Stimulated activated CD8-positive, alpha-beta memory T cell treated with anti-CD3 and anti-CD28 coated beads, Interleukin-12 subunit alpha, Interleukin-12 subunit beta, amount 100 ng/mL, for 4 hours (primary cell): ENCODE measurements around the gene AHCYL1.
"Not testable (repeated sequence)": the region's sequence is repeated elsewhere in the genome, so short reads cannot be mapped to it uniquely, and the experiment has no call there.

Source experiments
- DNase-seq: peaks from one replicate; pipeline ENCODE4 v3.0.0-alpha.2; 2020; ENCODE audit warnings: low read depth

Gene AHCYL1

DNA sequence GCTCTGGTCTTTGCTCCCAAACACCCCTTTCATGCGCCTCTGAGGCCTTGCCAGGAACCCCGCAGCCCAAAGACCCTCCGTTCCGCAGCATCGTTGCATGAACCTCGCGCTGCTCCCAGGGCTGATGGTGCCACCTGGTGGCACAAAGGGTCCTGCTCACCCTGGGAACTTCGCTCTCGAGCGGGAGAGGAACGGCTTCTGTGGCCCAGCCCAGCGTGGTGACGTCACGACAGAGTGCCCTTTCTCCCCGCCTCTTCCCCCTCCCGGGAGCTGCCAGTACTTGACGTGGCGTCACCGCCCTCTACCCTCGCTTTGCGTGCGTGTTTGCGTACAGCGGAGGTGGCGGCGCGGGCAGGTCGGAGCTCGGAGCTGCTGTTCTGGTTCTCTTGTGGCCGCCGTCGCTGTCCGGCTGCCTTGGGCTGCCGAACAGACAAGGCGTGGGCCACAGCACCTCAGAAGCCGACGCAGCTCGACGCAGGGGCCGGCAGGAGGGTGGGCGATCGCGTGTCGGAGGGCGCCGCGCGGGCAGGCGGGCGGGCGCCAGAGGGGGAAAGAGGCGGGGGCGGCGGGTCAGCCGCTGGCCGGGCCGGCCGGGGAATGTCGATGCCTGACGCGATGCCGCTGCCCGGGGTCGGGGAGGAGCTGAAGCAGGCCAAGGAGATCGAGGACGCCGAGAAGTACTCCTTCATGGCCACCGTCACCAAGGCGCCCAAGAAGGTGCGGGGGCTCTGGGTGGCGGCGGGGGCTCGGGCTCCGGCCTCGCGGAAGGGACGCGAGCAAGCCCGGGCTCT is at the start of gene AHCYL1:
Gene AHCYL1 (plus strand): TSS at position 310 of the 791 bp plus-strand sequence. CDS start 288 bp downstream, at position 598.
- peak; percentile 97 for DNase-seq

DNA sequence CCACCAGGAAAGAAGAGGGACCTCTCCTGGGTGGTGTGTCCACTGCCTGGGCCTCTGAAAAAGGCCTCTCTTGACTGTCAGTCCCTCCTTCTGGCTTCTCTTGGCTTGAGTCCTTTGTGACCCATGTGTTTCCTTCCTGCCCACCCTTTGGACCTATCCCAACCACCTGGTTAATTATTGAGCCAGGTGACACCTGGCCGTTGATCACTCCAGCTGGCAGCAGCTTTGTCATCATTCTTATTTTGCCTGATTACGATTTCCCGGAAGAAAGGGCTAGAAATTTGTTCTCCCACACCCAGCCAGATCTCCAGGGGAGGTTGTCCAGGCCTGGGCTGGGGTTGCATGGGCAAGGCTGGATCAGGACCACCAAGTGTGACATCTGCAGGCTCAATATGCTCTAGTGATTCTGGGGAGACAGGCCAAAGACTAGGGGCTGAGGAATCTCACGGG is 49.1 kb upstream of the AHCYL1 start:
- no peak for DNase-seq

DNA sequence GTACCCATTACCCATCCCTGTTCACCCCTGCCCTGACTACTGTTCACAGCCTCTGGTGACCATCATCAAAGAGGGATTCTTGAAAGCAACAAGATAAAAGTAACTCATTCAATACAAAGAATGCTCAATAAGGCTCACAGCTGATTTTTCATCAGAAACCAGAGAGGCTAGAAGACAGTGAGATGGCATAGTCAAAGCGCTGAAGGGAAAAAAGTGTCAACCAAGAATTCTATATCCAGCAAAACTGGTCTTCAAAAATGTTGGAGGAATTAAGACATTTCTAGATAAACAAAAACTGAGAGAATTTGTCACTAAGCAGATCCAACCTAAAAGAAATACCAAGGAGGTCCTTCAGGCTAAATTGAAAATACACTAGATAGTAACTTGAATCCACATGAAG is 46.8 kb upstream of the AHCYL1 start:
- no peak for DNase-seq

DNA sequence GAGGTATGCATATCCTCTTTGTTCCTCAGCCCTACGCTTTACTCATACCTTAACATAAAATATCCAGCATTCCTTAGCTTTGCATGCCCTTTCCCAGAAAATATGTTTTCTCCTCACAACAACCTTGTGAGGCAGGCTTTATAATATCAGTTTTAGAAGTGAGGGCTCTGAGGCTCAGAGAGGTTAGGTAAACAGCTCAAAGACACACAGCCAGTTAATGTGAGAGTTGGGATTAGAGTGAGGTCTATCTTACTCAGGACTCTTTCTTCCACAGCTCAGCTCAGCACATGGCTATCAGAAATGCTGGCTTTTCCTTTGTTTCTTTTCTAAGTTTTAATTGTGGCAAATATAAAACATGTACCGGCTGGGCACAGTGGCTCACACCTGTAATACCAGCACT is 46.0 kb upstream of the AHCYL1 start:
- DNase-seq, result no peak

DNA sequence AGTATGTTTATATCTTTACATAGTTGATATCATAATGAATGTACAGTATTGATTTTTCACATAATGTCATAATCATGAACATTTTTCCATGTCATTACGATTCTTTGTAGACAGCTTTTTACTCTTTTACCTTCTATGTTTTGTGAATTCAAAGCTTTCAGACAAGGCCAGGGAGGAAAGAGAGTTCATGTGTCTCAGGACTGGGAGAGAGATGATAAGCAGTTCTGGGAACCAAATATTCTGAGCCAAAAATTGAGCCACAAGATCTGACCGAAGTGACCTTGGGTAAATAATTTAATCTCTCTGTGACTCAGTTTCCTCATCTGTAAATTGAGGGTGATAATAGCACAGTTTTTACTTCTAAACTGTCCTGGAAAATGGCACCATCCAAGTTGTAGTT is 42.1 kb upstream of the AHCYL1 start:
- DNase-seq, result no peak

DNA sequence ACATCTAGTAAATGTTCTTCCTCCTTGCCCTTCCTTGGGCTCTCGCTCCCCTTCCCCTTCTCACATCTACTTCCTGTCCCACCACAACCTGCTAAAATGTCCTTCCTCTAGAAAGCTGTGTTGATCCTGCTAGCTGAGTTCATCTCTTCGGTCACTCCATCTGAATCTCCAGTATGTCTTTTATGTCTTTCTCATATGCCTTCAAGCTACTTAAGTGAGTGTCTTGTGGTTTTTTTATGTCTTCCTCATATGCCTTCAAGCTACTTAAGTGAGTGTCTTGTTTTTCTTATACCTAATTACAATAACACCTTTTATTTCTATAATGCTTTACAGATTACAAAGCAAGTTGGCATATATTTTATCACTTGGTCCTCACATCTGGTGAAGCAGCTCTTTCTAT is 40.0 kb upstream of the AHCYL1 start:
- DNase-seq, result no peak

DNA sequence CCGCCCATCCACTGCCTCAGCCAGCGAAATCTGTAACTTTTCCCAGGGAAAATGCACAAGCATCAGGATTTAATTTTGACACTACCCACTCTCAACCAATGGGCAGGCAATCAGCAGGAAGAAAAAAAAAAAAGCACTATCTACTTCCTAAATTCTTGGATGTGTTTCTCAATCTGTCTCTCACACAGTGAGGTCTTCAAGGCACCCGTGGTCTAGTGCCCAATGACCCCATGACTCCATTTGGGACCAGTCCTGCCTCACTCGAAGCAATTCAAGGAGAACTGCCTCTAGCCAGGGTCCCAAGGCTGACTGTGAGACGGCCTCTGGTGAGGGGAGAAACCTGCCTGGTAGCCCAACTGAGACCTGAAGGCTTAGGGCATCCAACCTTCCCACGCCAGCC is 38.1 kb upstream of the AHCYL1 start:
- DNase-seq, result no peak

DNA sequence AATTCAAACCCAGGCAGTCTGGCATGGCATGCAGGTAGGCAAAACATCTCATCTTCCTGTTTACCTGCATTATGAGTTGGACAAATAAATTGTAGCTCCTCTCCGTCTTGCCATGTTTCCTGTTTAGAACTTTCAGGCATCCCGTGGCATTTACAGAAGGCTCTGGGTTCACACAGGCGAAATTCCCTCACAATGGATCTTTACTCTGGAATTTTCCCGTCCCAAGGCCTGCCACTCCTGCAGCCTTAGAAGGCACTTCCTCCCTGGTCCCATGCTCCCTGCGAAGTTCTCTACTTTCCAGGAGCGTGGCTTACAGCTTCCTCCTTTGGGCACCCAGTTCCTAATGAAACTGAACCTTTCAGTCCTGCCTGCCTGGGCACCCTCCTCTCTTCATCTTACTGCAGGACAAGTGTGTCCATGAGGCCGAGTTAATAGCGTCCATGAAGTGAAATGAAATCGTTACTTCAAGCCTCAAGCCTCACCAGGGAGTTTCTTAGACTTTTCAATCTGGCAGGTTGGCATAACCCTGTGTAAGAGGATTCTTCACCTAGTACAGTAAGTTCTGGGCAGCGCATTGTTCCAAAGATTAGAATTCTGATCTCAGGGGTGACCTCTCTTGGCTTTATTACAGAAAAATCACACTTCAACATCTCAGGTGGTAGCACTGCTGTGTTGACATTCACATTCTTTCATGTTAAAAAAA is 36.8 kb upstream of the AHCYL1 start:
- no peak for DNase-seq

DNA sequence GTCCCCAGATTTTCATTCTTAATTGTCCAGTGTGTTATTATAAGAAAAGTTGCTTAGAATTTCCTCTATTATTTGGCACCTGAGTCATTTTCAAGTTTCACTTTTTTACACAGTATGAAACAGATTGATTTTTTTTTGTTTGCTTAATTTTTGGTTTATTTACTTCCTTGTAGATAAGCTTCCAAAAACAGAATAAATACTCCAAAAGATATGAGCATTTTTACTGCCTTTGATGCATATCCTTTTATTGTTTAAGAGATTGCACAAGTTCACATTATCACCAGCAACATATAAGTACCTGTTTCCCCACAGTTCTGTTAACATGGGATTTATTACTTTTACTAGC is 36.3 kb upstream of the AHCYL1 start:
- no peak for DNase-seq

DNA sequence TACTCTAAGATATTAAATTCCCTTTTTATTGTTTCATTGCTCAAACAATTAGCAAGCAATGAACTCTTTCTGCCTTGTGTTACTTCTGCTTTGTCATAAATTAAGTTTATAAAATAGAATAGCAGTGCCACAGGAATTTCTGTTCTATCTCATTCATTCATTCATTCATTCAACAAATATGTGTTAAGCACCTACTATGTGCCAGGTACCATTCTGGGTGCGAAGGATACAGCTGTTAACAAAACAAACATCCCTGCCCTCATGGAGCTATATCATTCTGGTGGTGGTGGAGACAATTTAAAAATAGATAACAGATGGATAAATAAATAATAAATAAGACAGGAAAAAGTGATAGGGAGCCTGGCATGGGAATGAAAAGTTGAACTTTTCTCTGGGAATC is 34.5 kb upstream of the AHCYL1 start:
- no peak for DNase-seq

DNA sequence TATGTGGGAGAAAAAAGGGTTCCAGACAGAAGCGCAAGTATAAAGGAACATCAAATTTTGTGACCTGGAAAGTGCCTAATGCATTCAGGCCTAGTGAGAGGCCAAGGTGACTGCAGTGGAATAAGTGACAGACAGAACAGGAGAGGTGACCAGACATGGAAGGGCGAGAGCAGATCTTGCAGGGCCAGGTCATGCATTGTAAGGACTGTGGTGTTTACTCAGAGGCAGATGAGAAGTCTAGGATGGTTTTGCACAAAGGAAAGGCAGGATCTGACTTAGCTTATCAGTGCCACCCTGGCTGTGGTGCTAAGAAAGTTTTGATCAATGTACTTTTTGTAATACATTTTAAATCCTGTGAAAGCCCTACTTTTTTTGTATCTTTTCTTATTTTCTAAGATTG is 34.1 kb upstream of the AHCYL1 start:
- no peak for DNase-seq

DNA sequence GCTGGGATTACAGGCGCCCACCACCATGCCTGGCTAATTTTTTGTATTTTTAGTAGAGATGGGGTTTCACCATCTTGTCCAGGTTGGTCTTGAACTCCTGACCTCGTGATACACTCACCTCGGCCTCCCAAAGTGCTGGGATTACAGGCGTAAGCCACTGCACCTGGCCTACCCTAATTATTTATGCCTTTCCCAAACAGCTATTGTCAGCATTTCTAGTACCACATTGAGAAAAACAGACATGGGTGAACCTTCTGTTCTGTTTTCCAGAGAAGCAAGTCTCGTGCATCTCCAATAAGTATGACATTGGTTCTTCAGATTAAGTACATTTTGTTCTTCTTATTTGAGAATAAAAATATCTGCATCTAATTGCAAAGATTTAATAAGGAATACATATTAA is 33.1 kb upstream of the AHCYL1 start:
- not testable (repeated sequence) for DNase-seq

DNA sequence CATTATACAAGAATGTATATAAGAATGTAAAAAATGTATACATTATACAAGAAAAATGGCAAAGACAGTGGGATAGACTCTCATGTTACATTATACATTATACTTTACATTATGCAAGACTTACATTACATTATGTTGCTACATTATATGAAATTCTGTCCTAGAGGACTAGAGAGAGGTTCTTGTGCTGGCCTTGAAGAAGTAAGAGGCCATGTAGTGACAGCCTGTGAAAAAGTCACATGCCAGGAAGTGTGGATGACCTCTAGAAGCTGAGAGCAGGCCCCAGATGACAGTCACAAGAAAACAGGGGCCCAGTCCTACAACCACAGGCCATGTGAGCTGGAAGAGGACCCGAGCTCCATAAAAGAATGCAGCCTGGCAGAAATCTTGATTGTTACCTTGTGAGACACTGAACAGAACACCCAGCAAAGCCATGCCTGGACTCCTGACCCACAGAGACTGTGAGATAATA is 30.5 kb upstream of the AHCYL1 start:
- DNase-seq, result no peak

DNA sequence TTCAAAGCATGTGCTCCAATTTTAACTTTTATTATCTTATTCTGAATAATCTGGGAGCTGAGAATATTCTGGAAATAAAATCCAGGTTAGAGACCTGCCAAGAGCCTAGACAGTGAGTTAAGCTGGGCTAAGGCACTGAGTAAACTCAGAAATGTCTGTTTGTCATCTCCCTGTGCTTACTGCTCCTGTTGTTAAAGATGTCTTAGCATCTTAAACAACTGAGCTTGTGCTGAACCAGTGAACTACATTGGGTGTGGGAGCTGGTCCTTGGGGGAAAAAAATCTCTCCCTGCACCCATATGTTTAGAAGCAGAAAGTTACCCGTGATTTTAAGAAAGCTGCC is 25.0 kb upstream of the AHCYL1 start:
- no peak for DNase-seq

DNA sequence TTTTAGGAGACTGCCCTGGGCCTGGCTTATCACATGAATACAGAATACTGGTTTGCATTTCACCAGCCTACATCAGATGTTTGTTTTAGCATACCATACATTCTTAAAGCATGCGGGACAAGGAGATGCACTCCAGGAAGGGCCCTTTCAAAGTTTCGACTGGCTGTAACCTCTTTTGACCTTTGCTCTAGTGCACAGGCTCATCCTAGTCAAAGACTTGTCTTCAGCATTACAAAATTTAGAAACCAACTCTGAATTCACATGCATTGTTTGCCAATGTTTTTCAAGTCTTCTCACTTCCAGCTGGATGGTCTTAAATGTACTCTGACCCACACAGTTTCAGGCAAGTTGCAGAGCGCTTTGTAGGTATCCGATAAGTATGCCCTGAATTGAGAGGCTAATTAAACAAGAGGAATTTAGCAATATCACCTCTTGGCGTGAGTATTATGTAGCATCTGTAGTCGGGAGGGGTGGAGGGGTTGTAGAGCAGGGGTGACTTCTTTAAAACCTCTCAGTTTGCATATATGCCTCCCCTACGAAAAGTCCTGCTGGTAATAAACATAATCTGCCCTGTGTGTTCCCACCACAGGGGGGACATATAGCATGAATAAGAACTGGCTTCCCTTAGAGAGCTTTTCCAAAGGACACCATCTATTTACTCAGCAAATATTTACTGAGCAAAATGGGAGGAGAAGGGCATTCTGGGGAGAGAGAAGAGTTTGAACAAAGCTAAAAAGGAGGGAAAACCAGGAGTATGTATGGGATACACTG is 24.4 kb upstream of the AHCYL1 start:
- DNase-seq, result no peak

DNA sequence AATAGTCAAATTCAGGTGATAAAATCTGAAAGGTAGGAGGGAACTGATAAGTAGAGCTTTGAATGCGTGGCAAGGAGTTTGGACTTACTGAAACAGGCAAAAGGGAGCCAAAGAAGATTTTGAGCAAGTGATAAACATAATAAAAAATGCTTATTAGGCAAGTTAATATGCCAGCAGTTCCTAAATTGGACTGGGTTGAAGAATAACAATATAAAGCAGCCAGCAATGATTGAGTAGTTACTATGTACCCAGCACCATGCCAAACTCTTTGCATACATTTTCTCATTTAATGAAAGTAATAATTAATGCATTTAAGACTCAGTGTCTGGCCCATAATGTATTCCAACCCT is 23.8 kb upstream of the AHCYL1 start:
- no peak for DNase-seq

DNA sequence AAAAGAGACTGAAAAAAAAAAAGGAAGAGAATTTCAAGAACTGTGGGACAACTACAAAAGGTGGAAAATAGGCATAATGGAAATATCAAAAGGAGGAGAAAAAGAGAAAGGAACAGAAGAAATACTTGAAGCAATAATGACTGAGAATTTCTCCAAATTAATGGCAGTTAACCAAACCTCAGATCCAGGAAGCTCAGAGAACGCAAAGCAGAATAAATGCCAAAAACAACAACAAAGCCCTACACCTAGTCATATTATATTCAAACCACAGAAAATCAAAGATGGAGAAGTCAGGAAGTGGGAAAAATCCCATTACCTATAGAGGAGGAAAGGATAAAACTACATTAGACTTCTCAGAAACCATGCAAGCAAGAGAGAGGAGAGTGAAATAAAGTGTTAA is 20.7 kb upstream of the AHCYL1 start:
- no peak for DNase-seq

DNA sequence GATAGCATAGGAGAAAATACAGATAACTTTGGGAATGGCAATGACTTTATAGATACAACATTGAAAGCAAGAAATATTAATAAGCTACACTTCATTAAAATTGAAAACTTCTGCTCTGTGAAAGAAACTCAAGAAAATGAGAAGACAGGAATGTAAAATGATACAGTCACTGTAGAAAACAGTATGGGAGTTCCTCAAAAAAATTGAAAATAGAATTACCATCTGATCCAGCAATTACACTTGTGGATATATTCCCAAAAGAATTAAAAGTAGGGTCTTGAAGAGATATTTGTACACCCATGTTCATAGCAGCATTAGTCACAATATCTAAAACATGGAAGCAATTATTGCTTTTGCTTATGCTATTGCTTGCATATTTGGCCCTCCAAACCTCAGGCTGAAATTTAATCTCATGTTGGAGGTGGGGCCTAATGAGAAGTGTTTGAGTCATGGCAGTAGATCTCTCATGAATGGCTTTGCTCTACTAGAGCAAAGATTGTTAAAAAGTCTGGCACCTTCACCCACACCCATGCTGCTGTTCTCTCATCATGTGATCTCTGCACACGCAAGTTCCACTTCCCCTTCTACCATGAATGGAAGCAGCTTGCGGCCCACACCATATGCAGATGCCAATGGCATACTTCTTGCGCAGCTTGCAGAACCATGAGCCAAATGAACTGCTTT is 15.3 kb upstream of the AHCYL1 start:
- DNase-seq, result no peak

DNA sequence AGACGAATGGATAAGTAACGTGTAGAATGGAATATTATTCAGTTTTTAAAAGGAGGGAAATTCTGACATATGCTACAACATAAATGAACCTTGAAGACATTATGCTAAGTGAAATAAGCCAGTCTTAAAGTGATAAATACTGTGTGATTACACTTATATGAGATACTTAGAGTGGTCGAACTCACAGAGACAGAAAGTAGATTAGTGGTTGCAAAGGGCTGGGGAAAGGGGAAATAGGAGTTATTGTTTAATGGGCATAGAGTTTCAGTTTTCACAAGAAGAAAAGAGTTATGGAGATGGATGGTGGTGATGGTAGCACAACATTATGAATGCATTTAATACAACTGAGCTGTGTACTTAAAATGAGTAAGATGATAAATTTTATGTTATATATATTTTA is 14.7 kb upstream of the AHCYL1 start:
- no peak for DNase-seq

DNA sequence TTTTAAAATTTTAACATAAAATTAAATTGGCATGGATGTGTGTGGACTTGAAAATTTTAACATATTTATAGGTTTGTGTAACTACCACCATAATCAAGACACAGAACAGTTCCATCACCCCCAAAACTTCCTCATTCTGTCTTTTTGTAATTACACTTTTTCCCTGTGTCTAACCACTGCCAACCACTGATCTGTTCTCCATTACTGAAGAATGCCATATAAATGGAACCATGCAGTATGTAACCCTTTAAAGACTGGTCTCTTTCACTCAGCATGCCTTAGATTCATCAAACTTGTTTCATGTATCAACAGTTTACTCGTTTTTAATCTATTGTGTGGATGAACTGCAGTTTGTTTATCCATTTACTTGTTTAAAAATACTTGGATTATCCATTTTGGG is 13.0 kb upstream of the AHCYL1 start:
- no peak for DNase-seq

DNA sequence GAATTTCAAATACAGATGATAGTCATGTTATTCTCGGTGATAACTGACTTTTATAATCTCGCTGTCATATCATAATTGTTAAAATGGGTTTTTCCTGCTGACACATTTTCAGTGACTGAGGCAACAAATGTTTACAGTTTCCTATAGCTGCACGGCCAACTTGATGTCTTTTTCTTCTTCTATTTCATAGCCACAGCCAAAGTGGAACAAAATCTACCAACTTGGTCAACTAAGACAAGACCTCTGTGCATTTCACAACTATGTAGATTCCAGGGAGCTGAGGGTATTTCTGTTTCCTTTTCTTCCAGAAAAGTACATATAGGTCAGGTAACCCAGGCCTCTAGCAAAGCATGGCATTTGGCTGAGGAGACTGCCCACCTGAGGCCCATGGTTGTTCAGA is 10.4 kb upstream of the AHCYL1 start:
- DNase-seq, result no peak

DNA sequence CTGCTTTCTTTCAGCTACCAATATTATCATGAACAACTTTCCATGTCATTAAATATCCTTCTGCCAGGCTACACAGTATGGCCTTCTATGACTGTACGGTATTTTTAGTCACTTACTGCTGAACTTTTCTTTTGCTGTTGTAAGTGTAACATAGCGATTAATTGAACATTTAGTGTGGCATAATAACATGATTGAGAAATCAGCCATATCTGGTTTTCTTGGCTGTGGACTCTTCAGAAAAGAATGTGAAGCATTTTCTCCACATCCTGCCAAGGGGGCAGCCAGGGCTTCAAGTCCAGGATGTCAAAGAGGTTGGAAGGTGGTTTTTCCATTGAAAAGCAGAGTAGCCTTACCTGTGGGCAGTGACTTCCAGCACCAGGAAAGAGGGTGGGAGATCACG is 8.8 kb upstream of the AHCYL1 start:
- DNase-seq, result no peak

DNA sequence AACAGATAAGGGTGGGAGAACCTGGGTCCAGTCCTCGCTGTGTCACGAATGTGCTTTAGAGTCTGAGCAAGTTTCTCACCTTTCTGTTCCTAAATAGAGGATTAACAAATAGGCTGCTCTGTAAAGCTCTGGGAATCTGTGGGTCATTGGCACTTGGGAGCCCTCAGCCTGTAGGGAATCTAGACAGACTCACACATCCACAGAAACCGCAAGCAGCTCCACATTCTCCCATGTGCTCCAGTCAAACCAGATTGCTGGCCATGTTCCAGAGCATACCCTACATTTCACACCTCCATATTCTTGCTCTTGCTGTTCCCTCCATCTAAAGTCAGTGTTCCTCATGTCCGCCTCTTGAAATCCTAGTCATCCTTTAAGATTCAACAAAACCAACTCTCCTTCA is 7.8 kb upstream of the AHCYL1 start:
- no peak for DNase-seq
